NCI-H1417 treated with DMSO at 0.1 percent for 48 hours (cell line): Measurements from ENCODE around the gene PRELP.
A peak's percentile ranks its signal among the peaks of the same experiment; 100 is the strongest.
"Not testable (repeated sequence)": the region's sequence is repeated elsewhere in the genome, so short reads cannot be mapped to it uniquely, and the experiment has no call there.

Experiments
- DNase-seq: peaks from one replicate; lab custom pipeline; 2025; lab: John Stamatoyannopoulos, UW

PRELP gene

GRCh38 chr1:203475012-203475981, at the start of gene PRELP:
TSS of gene PRELP (plus strand) at chr1:203475806. CDS start at chr1:203483185, 7,379 bp downstream.
- peak; percentile 23 for DNase-seq

- no peak for DNase-seq
Observed at GRCh38 chr1:203426366-203426765, 49.2 kb upstream of the PRELP start.

- no peak for DNase-seq
Observed at GRCh38 chr1:203426870-203427269, 48.7 kb upstream of the PRELP start.

- no peak for DNase-seq
Observed at GRCh38 chr1:203427451-203427850, 48.2 kb upstream of the PRELP start.

- DNase-seq, result no peak
Observed at GRCh38 chr1:203428981-203429599, 46.5 kb upstream of the PRELP start.

GRCh38 chr1:203435615-203436014, 40.0 kb upstream of the PRELP start:
- DNase-seq, result no peak

GRCh38 chr1:203437696-203438315, 37.8 kb upstream of the PRELP start:
- DNase-seq, result no peak

- DNase-seq, result no peak
Observed at GRCh38 chr1:203439131-203439730, 36.4 kb upstream of the PRELP start.

GRCh38 chr1:203440771-203441170, 34.8 kb upstream of the PRELP start:
- no peak for DNase-seq

GRCh38 chr1:203441766-203442165, 33.8 kb upstream of the PRELP start:
- DNase-seq, result no peak

- DNase-seq, result no peak
Observed at GRCh38 chr1:203442821-203443220, 32.8 kb upstream of the PRELP start.

- DNase-seq, result no peak
Observed at GRCh38 chr1:203443296-203443695, 32.3 kb upstream of the PRELP start.

- DNase-seq, result no peak
Observed at GRCh38 chr1:203444171-203444576, 31.4 kb upstream of the PRELP start.

GRCh38 chr1:203447151-203447550, 28.5 kb upstream of the PRELP start:
- no peak for DNase-seq

GRCh38 chr1:203447598-203447997, 28.0 kb upstream of the PRELP start:
- not testable (repeated sequence) for DNase-seq

- DNase-seq, result peak; percentile 57
Observed at GRCh38 chr1:203448521-203449061, 27.0 kb upstream of the PRELP start.

- no peak for DNase-seq
Observed at GRCh38 chr1:203450001-203450400, 25.6 kb upstream of the PRELP start.

GRCh38 chr1:203450479-203451149, 25.0 kb upstream of the PRELP start:
- DNase-seq, result no peak

GRCh38 chr1:203451836-203452784, 23.5 kb upstream of the PRELP start:
- DNase-seq, result no peak

- no peak for DNase-seq
Observed at GRCh38 chr1:203453016-203453415, 22.6 kb upstream of the PRELP start.
